Type B pancreatic cell (in vitro differentiated cells): ENCODE data around the gene TOM1L2. TPM values are rescaled to one million over a fixed set of nuclear protein-coding genes. Genes with fewer than 3 reads are reported as not detected.

Experiments
- DNase-seq: peaks from one replicate; pipeline ENCODE4 v3.0.0; 2021; ENCODE audit warnings: mixed read lengths; ENCODE audit not compliant: unreplicated experiment; ENCODE audit errors: extremely low spot score
- H3K27ac Mint-ChIP-seq: 2 replicates; pipeline ENCODE4 v1.8.0; 2021; ENCODE audit warnings: mild to moderate bottlenecking, mixed read lengths
- H3K27me3 Mint-ChIP-seq: 2 replicates; pipeline ENCODE4 v1.8.0; 2021; ENCODE audit warnings: mixed read lengths
- H3K36me3 Mint-ChIP-seq: 2 replicates; pipeline ENCODE4 v1.8.0; 2021; ENCODE audit warnings: mixed read lengths
- H3K4me1 Mint-ChIP-seq: one replicate; pipeline ENCODE4 v1.8.0; 2021; ENCODE audit warnings: mixed read lengths; ENCODE audit not compliant: unreplicated experiment
- H3K4me3 Mint-ChIP-seq: 2 replicates; pipeline ENCODE4 v1.8.0; 2021; ENCODE audit warnings: mild to moderate bottlenecking, mixed read lengths
- H3K9me3 Mint-ChIP-seq: 2 replicates; pipeline ENCODE4 v1.8.0; 2021; ENCODE audit warnings: mixed read lengths
- total RNA-seq: library from RNA; stranded (reverse); gene quantifications from 2 replicates; pipeline ENCODE4 v1.2.1, GENCODE V29; 2021; ENCODE audit warnings: low replicate concordance
- TF ChIP-seq, protein P1 (sequence below): fragments of 200-600 bp; sonication (generic); conservative IDR thresholded peaks from 2 replicates; pipeline ENCODE4 v1.5.0; 2021; ENCODE audit warnings: antibody characterized with exemption, mild to moderate bottlenecking

Gene TOM1L2
- total RNA-seq, 1 donor from 2014 or later = 62.5 TPM

DNA sequence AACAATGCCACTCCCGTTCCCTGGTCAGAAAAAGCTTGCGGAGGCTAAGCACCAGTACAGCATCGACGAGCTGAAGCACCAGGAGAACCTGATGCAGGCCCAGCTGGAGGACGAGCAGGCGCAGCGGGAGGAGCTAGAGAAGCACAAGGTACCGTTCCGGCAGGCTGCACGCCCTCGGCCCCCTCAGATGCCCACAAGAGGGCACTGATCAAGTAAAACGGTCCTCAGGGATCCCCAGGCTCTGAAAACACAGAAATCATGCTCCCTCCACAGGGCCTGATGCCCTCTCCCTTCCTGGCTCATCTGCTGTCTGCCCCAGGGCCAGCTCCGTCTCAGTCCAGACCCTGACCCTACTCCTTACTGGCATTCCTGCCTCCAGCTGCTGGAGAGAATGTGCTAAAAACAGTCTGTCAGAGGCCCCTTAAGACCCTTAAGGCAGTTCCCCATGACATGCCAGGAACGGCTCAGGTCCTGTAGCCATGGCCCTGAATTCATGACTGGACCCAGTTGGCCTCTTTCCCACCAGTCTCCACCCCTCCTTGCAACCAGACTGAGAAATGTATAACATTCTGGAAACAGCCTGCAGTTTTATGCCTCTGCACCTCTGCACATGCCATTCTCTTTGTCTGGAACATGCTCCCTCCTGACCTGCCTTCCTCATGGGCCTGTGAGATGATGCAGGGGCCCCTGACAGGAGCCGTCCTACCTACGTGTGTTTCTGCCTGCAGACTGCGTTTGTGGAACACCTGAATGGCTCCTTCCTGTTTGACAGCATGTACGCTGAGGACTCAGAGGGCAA is 22.3 kb upstream of the TOM1L2 start:
- Mint-ChIP-seq H3K4me3 (no peak overlapping the region), H3K27ac (no peak overlapping the region), H3K9me3 (no peaks in the 10 kb centered on the region), H3K36me3 (no peaks in the 10 kb centered on the region), H3K4me1 (peaks cover 3% of the 10 kb centered on the region), H3K27me3 (no peaks in the 10 kb centered on the region)
- no peak for DNase-seq
- TF ChIP-seq, protein P1, sequence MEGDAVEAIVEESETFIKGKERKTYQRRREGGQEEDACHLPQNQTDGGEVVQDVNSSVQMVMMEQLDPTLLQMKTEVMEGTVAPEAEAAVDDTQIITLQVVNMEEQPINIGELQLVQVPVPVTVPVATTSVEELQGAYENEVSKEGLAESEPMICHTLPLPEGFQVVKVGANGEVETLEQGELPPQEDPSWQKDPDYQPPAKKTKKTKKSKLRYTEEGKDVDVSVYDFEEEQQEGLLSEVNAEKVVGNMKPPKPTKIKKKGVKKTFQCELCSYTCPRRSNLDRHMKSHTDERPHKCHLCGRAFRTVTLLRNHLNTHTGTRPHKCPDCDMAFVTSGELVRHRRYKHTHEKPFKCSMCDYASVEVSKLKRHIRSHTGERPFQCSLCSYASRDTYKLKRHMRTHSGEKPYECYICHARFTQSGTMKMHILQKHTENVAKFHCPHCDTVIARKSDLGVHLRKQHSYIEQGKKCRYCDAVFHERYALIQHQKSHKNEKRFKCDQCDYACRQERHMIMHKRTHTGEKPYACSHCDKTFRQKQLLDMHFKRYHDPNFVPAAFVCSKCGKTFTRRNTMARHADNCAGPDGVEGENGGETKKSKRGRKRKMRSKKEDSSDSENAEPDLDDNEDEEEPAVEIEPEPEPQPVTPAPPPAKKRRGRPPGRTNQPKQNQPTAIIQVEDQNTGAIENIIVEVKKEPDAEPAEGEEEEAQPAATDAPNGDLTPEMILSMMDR = peak; percentile 64

DNA sequence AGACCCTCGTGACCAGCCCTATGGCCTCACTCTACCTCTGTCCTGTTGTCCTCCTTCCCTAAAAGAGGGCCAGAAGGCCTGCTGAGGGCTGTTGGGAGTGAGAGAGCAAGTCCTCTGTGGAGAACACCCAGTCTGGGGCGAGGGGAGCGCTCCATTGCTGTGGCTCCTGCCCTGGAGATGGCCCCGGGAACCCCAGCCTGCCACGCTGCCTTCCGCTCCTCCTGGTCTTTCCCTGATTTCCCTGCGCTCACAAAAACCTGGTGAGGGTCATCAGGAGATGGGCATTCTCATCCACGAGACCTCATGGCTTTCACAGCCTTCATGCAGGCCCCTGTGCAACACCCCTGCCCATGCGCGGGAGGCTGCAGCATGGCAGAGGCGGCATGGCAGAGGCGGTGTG is 21.7 kb upstream of the TOM1L2 start:
- Mint-ChIP-seq H3K27me3 (no peaks in the 10 kb centered on the region), H3K4me1 (no peaks in the 10 kb centered on the region), H3K4me3 (no peak overlapping the region), H3K36me3 (no peaks in the 10 kb centered on the region), H3K9me3 (no peaks in the 10 kb centered on the region), H3K27ac (no peak overlapping the region)
- TF ChIP-seq, protein P1 = no peak
- DNase-seq = no peak

DNA sequence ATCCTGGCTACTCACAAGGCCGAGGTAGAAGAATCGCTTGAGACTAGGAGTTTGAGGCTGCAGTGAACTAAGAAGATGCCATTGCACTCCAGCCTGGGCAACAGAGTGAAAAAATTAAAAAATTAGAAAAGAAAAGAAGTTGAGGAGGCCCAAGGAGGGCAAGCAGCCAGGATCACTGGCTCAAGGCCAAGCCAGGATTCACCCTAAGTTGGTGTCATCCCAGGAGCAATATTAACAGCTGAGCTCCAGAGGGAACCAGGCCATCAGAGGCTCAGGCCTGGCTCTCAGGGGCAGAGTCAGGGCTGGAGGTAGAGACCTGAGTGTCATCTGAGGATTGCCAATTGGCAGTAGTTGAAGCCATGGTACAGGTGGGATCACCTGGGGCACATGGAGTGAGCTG is 21.2 kb upstream of the TOM1L2 start:
- no peaks in the 10 kb centered on the region for H3K4me1 Mint-ChIP-seq
- no peaks in the 10 kb centered on the region for H3K27me3 Mint-ChIP-seq
- TF ChIP-seq, protein P1 = no peak
- no peak overlapping the region for H3K27ac Mint-ChIP-seq
- H3K9me3 Mint-ChIP-seq = no peaks in the 10 kb centered on the region
- H3K4me3 Mint-ChIP-seq = no peak overlapping the region
- H3K36me3 Mint-ChIP-seq = no peaks in the 10 kb centered on the region
- DNase-seq = no peak

DNA sequence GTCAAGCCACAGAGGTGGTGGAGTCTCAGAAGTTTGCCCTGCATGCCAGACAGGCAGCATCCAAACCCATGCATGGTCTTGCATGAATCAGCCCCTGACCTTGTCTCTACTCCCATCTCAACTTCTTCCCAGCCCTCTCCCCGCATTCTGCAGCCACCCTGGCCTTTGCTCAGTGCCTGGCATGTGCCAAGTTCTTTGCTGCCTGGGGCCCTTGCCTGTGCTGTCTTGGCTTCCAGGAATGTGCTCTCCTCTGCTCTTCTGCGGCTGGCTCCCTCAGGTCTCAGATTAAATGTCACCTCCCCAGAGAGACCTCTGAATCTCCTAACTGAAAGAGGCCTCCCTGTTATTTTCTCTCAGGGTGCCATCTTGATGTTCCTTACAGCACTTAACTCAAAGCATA is 18.1 kb upstream of the TOM1L2 start:
- H3K9me3 Mint-ChIP-seq = no peaks in the 10 kb centered on the region
- H3K4me3 Mint-ChIP-seq = no peak overlapping the region

DNA sequence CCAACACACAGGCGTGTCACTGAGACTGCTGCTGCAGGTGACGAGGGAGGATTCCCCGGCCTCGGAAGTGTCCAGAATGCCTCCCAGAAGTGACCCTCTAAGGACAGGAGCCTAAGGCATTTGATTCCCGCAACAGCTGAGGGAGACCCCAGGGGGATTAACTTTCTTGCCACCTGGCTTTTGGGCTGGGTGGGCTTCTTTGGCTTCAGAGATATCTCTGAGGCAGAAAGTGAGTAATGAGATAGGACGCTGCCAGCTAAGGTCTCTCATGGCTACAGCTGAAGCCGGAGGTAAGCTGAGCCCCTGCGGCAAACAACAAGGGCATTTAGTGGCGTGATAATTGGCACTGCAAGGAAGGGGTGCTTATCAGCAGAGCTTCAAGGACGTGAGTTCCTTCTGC is 17.4 kb upstream of the TOM1L2 start:
- no peaks in the 10 kb centered on the region for H3K4me1 Mint-ChIP-seq
- TF ChIP-seq, protein P1 = no peak
- no peak overlapping the region for H3K27ac Mint-ChIP-seq
- no peaks in the 10 kb centered on the region for H3K9me3 Mint-ChIP-seq
- DNase-seq = no peak
- H3K27me3 Mint-ChIP-seq = no peaks in the 10 kb centered on the region
- no peak overlapping the region for H3K4me3 Mint-ChIP-seq
- no peaks in the 10 kb centered on the region for H3K36me3 Mint-ChIP-seq

More for the DNA sequence above, 18.1 kb upstream of the TOM1L2 start:
- Mint-ChIP-seq H3K27me3 (no peaks in the 10 kb centered on the region), H3K4me1 (no peaks in the 10 kb centered on the region), H3K27ac (no peak overlapping the region), H3K36me3 (no peaks in the 10 kb centered on the region)
- DNase-seq = no peak
- TF ChIP-seq, protein P1 = no peak
